HG02885 (cell line): ENCODE data around the gene PLCD4.

Source experiments
- ATAC-seq: cut with Tn5 transposase; IDR thresholded peaks from one replicate; pipeline ENCODE4 v1.9.1; 2021; ENCODE audit warnings: mild to moderate bottlenecking; ENCODE audit not compliant: unreplicated experiment, poor library complexity

Gene PLCD4

GRCh38 chr2:218618102-218618860 lies 10.6 kb downstream of the PLCD4 start:
- no peak for ATAC-seq

DNA sequence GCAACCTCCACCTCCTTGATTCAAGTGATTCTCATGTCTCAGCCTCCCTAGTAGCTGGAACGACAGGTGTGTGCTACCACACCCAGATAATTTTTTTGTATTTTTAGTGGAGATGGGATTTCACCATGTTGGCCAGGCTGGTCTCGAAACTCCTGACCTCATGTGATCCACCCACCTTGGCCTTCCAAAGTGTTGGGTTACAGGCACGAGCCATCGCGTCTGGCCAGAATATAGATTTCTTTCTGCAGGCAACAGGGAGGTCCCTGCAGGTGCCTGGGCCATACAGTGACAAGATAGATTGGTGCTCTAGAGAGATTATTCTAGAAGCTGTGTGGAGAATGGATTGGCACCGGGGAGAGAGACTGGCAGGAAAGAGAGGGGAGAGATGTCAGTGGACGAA lies 13.3 kb downstream of the PLCD4 start:
- no peak for ATAC-seq

DNA sequence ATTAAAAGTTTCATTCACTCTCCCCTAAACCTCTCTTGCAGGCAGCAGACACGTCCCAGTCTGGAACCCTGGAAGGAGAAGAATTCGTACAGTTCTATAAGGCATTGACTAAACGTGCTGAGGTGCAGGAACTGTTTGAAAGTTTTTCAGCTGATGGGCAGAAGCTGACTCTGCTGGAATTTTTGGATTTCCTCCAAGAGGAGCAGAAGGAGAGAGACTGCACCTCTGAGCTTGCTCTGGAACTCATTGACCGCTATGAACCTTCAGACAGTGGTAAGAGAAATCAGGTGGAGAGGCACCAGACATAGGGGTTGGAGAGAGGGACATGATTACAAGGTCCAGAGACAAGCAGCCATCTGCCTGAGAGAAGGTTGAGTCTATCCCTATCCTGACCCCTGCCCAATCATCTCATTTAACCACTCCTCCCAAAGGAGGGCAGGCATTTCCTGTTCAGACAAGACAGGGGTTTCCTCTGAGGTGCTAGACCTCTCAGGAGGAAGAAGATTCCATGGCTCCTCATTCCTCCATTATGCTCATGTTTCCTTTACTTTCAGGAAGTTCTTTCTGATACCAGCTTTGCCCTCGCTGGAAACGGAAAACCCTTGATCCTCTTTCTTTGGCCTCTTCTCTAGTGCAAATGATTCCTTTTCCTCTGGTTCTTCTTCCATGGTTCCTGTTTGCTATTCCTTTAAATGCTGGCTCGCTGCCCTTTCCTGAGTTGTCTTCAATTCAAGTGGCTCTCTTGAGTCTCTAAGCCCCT lies 15.1 kb downstream of the PLCD4 start:
- no peak for ATAC-seq

GRCh38 chr2:218623366-218623705 lies 15.6 kb downstream of the PLCD4 start:
- no peak for ATAC-seq

DNA sequence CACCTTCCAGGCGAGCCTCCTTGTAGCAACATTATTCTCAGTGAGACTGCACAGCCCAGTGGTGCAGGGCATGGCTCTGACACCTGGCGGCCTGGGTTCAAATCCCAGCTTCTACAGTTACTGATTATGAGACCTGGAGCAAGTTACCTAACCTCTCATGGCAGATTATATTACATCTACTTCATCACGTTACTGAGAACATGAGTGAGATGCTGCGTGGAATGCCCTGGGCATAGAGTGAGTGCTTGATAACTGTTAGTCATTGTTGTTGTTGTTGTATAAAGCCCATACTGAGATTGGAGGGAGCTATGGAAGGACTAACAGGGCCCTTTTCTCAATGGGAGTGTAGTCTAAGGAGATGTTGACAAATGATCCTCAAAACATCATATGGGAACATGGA lies 18.7 kb downstream of the PLCD4 start:
- no peak for ATAC-seq

DNA sequence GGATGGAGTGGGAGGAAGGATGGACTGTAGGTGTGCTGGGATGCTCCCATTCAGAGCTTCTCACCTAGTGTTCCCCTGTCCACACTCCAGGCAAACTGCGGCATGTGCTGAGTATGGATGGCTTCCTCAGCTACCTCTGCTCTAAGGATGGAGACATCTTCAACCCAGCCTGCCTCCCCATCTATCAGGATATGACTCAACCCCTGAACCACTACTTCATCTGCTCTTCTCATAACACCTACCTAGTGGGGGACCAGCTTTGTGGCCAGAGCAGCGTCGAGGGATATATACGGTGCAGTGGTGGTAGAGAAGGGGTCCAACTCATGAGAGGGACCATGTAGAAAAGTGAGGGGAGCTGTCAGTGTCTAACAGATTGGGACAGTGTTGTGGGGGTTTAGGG lies 20.2 kb downstream of the PLCD4 start:
- no peak for ATAC-seq

DNA sequence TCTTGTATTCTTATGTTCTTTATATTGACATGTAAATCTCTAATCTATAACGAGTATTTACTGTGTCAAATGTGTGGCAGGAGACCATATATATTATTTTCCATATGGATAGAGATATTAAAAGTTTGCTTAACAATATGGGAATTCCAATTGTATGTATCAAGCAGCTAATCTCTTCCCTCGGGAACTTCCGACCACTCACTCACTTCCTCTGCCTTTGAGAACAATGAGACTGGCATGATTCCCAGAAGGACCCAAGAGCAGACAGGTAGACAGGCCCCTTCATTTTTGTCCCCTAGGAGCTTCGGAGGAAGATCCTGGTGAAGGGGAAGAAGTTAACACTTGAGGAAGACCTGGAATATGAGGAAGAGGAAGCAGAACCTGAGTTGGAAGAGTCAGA lies 24.1 kb downstream of the PLCD4 start:
- ATAC-seq: no peak

DNA sequence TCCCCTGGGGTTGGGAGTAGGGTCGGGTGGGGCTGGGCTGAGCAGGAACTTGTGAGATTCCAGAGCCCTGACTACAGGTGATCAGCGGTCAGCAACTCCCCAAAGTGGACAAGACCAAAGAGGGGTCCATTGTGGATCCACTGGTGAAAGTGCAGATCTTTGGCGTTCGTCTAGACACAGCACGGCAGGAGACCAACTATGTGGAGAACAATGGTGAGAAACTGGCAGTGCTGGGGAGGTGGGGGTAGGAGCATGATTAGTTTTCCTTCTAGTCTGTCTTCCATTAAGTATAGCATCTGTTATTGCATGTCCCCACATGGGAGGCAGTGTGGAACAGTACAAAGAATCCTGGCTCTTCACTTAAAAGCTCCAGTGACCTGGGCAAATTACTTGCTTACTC lies 28.0 kb downstream of the PLCD4 start:
- ATAC-seq: no peak

DNA sequence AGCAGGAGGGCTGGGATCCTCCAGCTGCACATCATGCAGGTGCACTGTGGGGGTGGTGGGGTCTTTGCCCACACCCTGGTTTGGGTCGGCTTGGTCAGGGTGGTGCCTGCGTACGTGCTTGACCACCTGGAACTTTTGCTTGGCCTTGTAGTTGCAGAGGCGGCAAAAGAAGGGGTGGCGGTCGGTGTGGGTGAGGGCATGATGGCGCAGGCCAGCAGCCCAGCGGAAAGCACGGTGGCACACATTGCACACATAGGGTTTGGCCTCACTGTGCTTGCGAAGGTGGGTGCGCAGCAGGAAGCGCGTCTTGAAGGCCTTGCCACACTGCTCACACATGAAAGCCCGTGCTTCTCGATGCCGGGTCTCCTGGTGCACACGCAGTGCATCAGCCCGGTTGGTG lies 30.7 kb downstream of the PLCD4 start:
- no peak for ATAC-seq

DNA sequence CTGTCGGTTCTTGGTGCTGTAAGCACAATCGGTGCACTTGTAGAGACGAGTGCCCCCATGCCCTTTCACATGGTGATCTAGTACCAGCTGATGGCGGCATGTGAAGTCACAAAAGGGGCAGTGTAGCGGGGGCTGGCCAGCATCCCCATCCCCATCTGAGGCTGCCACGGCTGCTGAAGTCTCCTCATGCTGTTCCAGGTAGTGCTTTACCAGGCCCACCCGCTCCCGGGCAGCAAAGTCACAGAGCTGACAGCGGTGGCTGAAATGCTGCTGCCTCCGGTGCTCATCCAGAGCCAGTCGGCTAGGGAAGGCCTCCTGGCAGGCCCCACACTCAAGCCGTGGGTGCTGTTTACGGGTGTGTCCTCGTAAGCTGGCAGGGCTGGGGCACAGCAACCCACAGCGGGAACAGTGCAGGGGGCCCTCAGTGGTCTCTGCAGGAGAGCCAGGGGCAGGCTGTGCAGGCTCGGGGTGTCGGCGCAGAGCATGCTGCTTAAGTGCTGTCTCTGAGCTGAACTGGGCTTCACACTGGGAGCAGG lies 34.5 kb downstream of the PLCD4 start:
- ATAC-seq: no peak

- ATAC-seq: no peak
Measured at GRCh38 chr2:218642786-218643185, 35.1 kb downstream of the PLCD4 start.

- no peak for ATAC-seq
Measured at GRCh38 chr2:218643751-218644310, 36.1 kb downstream of the PLCD4 start.

DNA sequence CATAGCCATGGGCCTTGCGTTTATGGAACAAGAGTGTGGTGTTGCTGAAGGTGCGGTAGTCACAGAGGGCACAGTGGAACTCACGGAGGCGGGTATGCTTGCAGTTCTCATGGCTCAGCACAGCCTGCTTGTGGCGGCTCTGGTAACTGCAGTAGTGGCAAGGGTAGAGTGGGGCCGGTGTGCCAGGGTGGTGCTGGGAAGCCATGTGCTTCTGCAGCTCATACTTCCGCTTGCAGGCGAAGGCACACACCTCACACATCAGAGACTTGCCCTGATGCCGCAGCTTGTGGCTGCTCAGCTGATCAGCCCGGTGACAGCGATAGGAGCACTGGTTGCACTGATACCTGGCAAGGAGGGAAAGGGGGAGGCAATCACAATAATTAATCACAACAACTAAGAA lies 37.0 kb downstream of the PLCD4 start:
- ATAC-seq: no peak

DNA sequence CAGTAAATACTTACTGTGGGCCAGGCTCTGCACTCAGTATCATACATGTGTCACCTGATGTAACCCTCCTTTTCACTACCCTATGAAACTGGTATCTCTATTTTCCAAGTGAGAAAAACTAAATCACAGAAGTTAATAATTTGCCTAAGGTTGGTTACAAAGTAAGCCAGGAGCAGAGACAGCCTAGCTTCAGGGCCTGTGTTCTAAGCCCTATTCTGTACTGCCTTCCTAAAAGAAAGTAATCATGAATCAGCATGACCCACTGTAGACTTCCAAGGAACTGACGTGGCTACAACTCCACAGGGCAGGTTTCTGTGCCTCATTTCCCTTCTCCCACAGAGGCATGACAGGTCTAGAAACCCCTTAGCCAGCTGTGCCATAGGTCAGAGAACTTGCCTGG lies 37.4 kb downstream of the PLCD4 start:
- no peak for ATAC-seq

- ATAC-seq: no peak
Measured at GRCh38 chr2:218648088-218648786, 40.5 kb downstream of the PLCD4 start.

DNA sequence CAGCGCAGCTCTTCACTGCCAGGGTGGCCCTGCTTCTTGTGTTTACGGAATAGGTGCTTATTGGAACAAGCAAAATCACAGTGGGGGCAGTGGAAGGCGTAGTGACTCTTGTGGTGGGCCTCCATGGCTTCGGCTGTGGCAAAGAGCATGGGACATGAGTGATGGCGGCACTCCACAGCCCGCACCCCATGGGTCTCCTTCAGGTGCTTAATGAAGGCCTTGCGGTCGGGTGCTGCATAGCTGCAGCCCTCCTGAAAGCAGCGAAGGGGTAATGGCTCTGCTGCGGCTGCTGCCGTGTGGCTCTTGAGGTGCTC lies 41.0 kb downstream of the PLCD4 start:
- ATAC-seq: no peak

DNA sequence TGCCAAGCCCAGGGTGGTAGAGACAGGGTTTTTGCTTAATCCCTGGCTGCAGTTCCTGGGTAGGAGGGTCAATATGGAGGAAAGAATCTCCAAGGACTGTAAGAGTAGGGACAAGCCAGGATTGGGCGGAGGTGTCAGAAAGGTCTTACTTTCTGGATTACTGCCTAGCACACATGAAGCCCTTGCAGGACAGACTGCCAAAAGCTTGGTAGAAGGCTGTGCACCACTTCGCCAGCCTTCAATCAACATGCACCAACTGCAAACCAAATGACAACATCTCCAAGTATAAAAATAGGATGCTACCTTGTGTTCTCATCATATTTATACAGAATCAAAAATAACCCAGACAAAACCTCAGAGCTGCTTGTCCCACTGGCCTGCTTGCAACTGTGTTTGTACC lies 48.1 kb downstream of the PLCD4 start:
- no peak for ATAC-seq

GRCh38 chr2:218658671-218659257 lies 51.1 kb downstream of the PLCD4 start:
- peak; percentile 31 for ATAC-seq

DNA sequence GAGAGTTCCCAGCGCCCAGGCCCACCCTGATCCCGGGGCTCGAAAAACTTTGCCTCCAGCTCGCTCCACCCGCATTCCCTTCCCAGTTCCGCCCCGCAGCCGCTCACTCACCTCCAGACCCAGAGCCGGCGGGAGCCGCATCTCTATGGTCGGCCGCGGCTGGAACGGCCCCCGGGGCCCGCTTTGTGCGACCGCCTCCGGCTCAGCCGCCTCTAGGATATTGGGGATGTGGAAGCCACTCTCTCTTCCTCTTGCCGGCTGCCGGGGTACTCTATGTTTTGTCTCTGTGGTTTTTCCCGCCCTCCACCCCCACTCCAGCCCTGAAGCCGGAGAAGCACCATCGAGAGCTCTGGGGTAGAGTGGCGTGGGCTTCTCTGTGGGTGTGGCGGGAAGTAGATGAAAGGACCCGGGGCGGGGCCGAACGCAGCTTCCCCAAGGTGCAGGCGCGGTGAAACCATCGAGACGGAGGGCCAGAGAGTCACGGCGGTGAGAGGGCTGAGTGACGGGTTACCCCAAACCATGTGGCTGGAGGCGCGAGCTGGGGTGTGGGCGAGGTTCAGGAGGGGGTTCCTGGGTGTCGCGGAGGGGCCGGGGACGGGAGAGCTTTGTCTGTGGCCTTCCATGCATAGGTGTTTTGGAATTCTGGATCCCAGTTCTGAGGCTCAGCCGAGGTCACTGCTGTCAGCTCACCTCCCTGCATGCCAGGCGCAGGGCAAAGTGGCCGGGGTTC lies 51.7 kb downstream of the PLCD4 start, which contains the start of the genes BCS1L and ZNF142:
Gene BCS1L, plus strand, starts transcription at position 426 of the 730 bp plus-strand sequence. CDS start 1,305 bp downstream, outside the sequence.
Gene ZNF142, minus strand, starts transcription at position 366 of the 730 bp plus-strand sequence. CDS start 3,194 bp downstream, outside the sequence.
- ATAC-seq: peak; percentile 98

DNA sequence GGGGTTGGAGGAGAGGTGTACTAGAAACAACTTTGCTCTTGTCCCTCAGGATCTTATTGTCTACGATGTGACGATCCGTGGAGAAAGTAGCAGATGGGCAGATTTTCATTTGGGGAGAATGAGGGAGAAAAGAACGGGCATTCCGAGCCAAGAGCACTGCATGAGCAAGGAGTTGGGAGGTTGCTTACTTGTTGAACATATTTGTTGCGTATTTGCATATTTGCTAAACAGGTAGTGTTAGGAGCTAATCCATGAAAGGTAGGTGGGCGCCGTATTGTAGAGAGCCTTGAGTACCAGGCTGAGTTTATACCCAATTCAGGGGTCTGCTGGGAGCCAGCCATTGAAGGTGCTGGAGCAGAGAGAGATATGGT lies 52.3 kb downstream of the PLCD4 start:
- no peak for ATAC-seq
